GM12875 (cell line): Measurements from ENCODE around the gene MLLT10.

ENCODE experiments used
- H3K4me3 ChIP-seq: one replicate; pipeline ENCODE4 v1.5.1; 2011; ENCODE audit warnings: low read depth, low read length, control low read depth
- CTCF ChIP-seq: IDR thresholded peaks from 2 replicates; pipeline ENCODE4 v1.5.1; 2011; ENCODE audit warnings: low read depth, mild to moderate bottlenecking, control low read depth, inconsistent platforms, low read length, moderate library complexity, borderline replicate concordance; ENCODE audit not compliant: insufficient read depth

MLLT10 gene

DNA sequence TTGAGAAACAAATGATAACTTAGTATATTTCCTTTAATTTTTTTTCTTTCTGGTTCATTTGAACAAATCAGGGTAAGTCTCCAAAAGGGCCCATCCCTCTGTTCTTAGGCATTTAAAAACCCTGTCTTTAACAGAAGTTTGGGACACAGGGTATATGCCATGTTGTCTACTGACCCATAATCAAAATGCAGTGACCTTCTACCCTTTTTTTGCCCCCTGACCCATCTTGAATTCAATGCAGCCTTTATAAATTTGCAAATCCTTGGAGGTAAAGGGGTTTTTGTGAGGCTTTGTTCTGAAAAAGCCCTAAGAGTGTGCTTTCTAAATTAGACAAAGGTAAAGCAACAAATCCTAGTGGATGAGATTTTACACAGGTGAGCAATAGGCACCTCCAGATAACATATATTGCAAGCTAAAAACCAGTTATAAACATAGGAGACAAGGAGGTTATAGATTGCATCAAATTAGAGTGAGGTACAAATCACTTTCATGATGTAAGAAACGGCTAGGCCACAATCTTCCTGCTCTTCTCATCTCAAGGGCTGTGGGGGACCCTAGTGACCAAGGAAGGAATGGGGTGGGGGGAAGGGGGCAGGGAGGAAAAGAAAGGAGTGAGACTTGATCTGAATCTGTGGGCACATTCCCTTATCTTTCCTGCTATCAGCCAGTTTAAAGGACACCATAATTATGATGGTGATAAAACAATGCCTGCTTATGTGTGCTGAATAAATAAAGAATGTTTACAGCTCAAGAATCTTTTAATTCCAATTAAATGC lies 11.2 kb upstream of the MLLT10 start:
- no peak overlapping the region for H3K4me3 ChIP-seq
- TF ChIP-seq CTCF: no peak

DNA sequence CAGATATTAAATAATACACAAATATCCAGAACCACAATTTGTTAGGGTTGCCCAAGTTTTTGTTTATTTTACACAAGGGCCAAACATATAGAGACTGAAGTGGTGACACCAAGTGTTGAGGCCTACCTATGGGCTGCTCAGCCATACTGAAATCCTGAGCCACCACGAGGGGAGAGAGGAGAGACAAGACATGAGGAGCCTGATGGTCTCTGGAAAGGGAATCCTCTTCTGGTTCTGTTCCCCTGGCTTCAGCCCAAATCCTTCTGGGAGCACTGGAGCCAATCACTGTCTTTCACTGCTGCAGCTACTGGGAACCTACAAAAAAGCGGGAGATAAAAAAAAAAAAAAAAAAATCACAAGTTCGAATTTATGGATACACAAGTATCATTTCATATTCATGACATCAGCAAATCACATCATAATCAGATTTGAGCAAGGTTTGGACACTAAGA lies 10.4 kb upstream of the MLLT10 start:
- no peak overlapping the region for H3K4me3 ChIP-seq
- no peak for TF ChIP-seq CTCF

DNA sequence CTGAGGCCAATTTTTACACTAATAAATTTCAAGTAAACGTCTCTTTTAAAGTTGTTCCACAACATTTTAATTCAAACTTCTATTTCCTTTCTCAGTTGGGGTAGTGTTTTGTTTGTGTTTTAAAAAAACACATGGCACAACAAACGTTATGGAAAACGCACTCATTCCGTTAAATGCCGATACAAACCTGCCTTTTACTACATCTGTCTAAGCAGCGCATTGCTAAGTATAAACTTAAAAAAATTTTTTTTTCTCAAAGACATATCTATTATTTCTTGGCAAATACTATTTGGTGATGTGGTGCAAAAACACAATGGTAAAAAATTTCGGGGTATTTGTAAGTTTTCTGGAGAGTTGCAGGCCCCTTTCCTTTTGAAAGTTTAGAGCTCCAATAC lies 9.9 kb upstream of the MLLT10 start:
- no peak for TF ChIP-seq CTCF
- no peak overlapping the region for H3K4me3 ChIP-seq

- no peak for TF ChIP-seq CTCF
- peak overlapping the region; percentile 55 for H3K4me3 ChIP-seq
Observed at GRCh38 chr10:21524526-21525366, 9.3 kb upstream of the MLLT10 start.

DNA sequence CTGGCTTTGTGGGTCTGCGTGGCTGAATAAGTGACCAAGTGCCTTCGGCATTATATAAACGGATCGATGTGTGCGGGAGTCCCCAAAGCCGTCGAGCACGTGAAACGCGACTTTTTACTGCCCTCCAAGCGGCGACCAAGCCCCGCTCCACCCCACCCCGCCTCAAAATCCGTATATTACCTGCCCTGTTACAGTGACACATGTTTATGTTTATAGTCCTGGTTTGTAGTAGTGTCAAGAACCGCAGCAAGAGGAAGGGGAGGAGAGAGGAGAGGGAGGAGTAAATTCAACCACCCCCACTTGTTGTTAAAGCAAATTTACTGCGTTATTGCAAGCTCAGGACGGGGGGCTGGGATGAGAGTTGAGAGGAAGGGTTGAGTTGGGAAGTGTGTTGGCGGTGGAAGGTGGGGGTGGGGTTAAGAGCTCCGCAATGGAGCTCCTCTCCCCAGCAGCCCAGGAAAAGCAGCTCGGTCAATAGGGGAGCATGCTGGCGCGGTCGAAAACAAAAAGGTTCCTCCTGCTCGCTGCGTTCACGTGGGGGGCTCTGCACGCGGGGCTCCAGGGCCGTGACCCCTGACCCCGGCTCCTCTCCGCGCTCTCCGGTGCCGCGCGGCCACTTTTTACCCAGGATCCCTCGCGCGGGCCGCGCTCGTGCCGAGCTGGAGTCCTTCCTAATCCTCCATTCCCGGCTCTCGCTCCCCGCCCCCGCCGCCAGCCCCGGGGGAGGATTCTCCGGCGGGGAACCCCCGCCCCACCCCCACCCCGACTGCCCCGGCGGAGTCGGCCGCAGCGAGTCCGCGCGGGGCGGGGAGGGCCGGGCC lies 8.5 kb upstream of the MLLT10 start, which contains the start of gene SKIDA1:
SKIDA1 (minus strand) TSS at position 316 of the 821 bp plus-strand sequence. CDS start 7,860 bp downstream, outside the sequence.
- H3K4me3 ChIP-seq: peak within 1 kb of the TSS; percentile 55
- TF ChIP-seq CTCF: no peak

- TF ChIP-seq CTCF: no peak
- peak overlapping the region; percentile 55 for H3K4me3 ChIP-seq
Observed at GRCh38 chr10:21526188-21526859, 7.7 kb upstream of the MLLT10 start.
